ENCODE results near the gene METTL26.

The METTL26 gene

DNA sequence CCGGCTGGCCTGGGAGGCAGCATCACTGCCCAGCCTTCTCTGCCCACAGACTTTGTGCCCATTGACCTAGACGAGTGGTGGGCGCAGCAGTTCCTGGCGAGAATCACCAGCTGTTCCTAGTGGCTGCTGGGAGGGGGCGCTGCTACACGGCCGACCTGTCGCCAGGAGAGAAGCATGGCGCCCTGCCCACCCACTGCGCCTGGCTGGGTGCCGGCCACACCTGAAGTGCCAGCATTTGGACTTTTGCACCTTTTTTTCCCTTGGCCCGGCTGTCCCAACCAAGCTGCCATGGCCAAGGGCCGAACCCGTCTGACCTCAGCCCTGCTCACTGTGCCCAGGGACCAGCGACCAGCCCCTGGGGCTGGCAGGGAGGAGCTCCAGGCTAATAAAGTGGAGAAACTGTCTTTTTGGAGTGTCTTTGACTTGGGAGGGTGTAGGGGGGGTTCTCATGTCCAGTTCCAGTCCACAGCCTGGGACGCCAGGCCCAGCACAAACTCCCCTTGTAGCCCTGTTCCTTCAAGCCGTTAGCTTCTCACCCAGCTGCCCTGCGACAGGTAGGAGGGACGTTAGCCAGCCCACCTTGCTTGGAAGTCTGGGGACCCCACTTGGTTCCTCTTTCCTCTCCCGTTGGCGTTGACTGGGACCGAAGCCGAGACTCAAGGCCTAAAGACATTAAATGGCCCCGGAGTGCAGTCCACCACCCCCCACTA, 12.1 kb upstream of the METTL26 start:
- in situ Hi-C loops (cut with MboI; ENCODE audit: low pct_unique_long_range_greater_than_20kb, low sequenced_read_pairs, unreplicated experiment) = no loop called here
- TF ChIP-seq, protein P1, sequence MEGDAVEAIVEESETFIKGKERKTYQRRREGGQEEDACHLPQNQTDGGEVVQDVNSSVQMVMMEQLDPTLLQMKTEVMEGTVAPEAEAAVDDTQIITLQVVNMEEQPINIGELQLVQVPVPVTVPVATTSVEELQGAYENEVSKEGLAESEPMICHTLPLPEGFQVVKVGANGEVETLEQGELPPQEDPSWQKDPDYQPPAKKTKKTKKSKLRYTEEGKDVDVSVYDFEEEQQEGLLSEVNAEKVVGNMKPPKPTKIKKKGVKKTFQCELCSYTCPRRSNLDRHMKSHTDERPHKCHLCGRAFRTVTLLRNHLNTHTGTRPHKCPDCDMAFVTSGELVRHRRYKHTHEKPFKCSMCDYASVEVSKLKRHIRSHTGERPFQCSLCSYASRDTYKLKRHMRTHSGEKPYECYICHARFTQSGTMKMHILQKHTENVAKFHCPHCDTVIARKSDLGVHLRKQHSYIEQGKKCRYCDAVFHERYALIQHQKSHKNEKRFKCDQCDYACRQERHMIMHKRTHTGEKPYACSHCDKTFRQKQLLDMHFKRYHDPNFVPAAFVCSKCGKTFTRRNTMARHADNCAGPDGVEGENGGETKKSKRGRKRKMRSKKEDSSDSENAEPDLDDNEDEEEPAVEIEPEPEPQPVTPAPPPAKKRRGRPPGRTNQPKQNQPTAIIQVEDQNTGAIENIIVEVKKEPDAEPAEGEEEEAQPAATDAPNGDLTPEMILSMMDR (IDR thresholded peaks at IDR 0.05; ENCODE audit: extremely low read depth, insufficient read depth, missing control alignments) = peak; percentile 70
- peak; percentile 78 for DNase-seq (ENCODE audit: low spot score)

DNA sequence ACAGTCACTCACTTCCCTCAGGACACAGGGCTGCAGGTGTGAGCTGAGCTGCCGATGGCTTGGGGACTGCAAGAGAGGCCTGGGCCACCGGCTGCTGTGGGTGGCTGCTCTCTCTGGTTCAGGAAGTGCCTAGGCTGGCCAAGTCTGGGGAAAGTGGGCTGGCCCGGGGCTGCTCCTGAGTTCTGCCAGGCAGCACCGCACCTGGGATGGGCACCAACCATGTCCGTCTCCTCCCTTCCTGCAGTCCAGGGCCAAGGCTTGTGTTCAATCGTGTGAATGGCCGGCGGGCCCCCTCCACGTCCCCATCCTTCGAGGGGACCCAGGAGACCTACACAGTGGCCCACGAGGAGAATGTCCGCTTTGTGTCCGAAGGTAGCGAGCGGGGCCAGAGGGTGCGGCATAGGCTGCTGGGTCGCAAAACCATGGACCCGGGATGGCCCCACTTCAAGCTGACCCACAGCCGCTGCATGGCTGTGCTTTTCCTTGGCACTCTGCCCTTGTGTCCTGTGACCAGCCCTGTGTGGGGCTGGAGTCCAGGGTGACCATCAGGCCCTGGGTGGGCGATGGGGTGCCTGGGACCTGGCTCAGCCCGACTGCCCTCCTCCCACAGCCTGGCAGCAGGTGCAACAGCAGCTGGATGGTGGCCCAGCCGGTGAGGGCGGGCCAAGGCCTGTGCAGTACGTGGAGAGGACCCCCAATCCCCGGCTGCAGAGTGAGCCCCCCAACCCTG, 11.2 kb upstream of the METTL26 start:
- in situ Hi-C loops (cut with MboI; ENCODE audit: low pct_unique_long_range_greater_than_20kb, low sequenced_read_pairs, unreplicated experiment) = no loop called here
- TF ChIP-seq, protein P1 (IDR thresholded peaks at IDR 0.05; ENCODE audit: extremely low read depth, insufficient read depth, missing control alignments) = no peak
- DNase-seq (ENCODE audit: low spot score) = no peak

DNA sequence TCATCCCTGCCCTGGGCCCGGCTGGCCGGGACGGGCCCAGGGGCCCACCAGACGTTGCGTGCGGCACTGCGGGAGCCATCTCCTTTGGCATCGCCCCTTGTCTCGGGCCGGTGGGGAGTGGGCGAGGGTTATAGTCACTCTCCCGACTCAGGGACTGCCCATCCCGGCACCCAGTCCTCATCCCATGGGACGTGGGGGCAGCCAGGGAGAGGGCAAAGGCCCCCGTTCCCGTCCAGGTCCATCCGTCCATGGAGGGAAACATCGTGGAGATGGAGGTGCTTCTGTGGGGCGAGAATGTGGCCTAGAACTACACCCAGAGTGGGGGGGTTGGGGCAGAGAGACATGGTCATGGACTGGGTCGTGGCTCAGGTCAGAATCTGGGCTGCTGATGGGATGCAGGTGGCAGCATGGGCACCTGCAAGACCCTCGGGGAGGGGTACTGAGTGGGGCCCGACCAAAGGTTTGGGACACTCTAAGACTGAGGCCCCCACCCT, 10.6 kb upstream of the METTL26 start:
- TF ChIP-seq, protein P1 (IDR thresholded peaks at IDR 0.05; ENCODE audit: extremely low read depth, insufficient read depth, missing control alignments) = no peak
- DNase-seq (ENCODE audit: low spot score) = no peak
- in situ Hi-C loops (cut with MboI; ENCODE audit: low pct_unique_long_range_greater_than_20kb, low sequenced_read_pairs, unreplicated experiment) = no loop called here

DNA sequence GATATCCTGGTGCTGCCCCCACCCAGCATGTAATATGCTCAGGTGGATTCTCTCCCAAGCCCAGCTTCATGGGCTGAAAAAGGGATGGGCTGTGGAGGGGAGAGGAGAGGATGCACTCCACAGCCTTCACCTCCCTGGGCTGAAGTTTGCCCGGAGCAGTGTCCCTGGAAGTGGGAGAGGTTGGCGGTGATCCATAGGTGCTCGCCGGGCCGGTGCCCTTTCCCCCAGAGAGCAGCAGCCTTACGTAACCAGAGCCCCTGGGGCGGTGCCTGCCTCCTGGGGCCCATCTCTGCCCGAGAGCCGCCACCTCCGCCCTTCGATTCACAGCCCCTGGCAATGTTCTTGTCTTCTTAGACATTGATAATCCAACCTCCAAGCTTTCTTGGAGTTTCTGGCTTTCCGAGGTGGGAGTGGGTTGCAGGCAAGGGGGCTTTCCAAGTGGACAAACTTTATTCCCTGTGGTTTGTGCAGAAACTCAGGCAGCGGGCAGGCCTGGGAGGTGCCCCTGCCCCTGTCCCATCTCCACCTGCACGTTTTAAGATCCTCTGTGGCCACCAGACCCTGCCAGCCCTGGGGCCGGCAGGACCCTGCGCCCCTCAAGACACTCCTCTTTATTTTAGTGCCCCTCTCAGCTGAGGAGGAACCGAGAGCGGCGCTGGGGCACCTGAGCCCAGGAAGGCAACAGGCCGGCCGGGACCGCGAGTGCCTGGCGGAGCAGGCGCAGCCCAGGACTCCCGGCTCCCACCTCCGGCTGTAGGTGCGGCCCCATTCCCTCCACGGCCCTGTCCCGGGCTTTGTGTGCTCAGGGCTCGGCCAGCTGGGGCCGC, 10.0 kb upstream of the METTL26 start:
- DNase-seq (ENCODE audit: low spot score) = no peak
- TF ChIP-seq, protein P1 (IDR thresholded peaks at IDR 0.05; ENCODE audit: extremely low read depth, insufficient read depth, missing control alignments) = no peak
- in situ Hi-C loops (cut with MboI; ENCODE audit: low pct_unique_long_range_greater_than_20kb, low sequenced_read_pairs, unreplicated experiment) = no loop called here

DNA sequence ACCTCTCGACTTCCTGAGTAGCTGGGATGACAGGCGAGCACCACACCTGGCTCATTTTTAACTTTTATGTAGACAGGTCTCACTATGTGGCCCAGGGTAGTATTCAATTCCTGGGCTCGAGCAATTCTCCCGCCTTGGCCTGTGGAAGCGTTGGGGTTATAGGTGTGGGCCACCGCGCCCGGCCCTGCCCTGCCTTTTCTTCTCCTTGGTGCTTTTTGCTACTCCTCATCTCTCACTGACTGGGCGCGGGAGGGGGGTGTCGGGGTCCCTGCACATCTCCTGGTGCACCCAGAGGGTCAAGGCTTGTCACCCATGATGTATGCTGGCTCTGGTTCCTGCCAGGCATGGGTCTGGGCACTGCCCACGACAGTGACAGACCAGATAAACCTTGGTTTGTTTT, 8.5 kb upstream of the METTL26 start:
- DNase-seq (ENCODE audit: low spot score) = no peak
- in situ Hi-C loops (cut with MboI; ENCODE audit: low pct_unique_long_range_greater_than_20kb, low sequenced_read_pairs, unreplicated experiment) = no loop called here
- TF ChIP-seq, protein P1 (IDR thresholded peaks at IDR 0.05; ENCODE audit: extremely low read depth, insufficient read depth, missing control alignments) = no peak

DNA sequence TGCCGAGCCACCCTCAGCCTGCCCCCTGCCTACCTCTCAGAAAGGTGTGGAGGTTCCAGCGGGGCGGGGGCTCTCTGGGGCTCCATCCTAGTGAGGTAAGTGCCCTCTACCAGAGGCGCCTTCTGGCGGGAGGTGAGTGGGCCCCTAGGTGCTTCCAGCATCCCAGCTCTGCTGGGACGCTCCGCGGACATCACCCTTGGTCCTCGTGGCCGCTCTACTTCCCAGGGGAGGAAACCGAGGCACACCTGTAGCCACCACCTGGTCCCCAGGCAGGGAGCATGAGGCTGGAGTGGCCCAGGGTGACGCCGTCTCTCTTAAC, 6.9 kb upstream of the METTL26 start:
- TF ChIP-seq, protein P1 (IDR thresholded peaks at IDR 0.05; ENCODE audit: extremely low read depth, insufficient read depth, missing control alignments) = no peak
- no peak for DNase-seq (ENCODE audit: low spot score)
- in situ Hi-C loops (cut with MboI; ENCODE audit: low pct_unique_long_range_greater_than_20kb, low sequenced_read_pairs, unreplicated experiment) = no loop called here
